T follicular helper cell (primary cell): Measurements from ENCODE around the gene NFYC.
"Not testable (repeated sequence)": the region's sequence is repeated elsewhere in the genome, so short reads cannot be mapped to it uniquely, and the experiment has no call there.

ENCODE experiments used
- DNase-seq: peaks from one replicate; pipeline ENCODE4 v3.0.0-alpha.2; 2020; ENCODE audit warnings: low read depth

Gene NFYC

GRCh38 chr1:40665335-40666171 lies 26.0 kb upstream of the NFYC start, which contains the start of gene RIMS3:
TSS of gene RIMS3 (minus strand) at chr1:40665682. CDS start at chr1:40641925, 23,757 bp downstream.
- peak; percentile 70 for DNase-seq

GRCh38 chr1:40668769-40669525 lies 22.6 kb upstream of the NFYC start:
- peak; percentile 73 for DNase-seq

GRCh38 chr1:40673452-40673851 lies 18.1 kb upstream of the NFYC start:
- no peak for DNase-seq

GRCh38 chr1:40676501-40676900 lies 15.0 kb upstream of the NFYC start:
- no peak for DNase-seq

GRCh38 chr1:40679165-40679953 lies 12.1 kb upstream of the NFYC start:
- DNase-seq: no peak

- DNase-seq: no peak
Observed at GRCh38 chr1:40684669-40685068, 6.8 kb upstream of the NFYC start.

- DNase-seq: no peak
Observed at GRCh38 chr1:40687059-40687458, 4.4 kb upstream of the NFYC start.

- DNase-seq: no peak
Observed at GRCh38 chr1:40687661-40688060, 3.8 kb upstream of the NFYC start.

- DNase-seq: no peak
Observed at GRCh38 chr1:40689737-40690136, 1.8 kb upstream of the NFYC start.

- DNase-seq: no peak
Observed at GRCh38 chr1:40690771-40691537, 550 bp upstream of the NFYC start.

- no peak for DNase-seq
Observed at GRCh38 chr1:40692429-40692895, 958 bp downstream of the NFYC start.

GRCh38 chr1:40693425-40693824 lies 1.9 kb downstream of the NFYC start:
- DNase-seq: no peak

- no peak for DNase-seq
Observed at GRCh38 chr1:40694353-40694874, 2.9 kb downstream of the NFYC start.

- no peak for DNase-seq
Observed at GRCh38 chr1:40696294-40696693, 4.8 kb downstream of the NFYC start.

GRCh38 chr1:40697436-40697835 lies 5.9 kb downstream of the NFYC start:
- no peak for DNase-seq

- no peak for DNase-seq
Observed at GRCh38 chr1:40699787-40700186, 8.3 kb downstream of the NFYC start.

GRCh38 chr1:40701684-40702083 lies 10.2 kb downstream of the NFYC start:
- no peak for DNase-seq

- DNase-seq: not testable (repeated sequence)
Observed at GRCh38 chr1:40702810-40703209, 11.3 kb downstream of the NFYC start.

- no peak for DNase-seq
Observed at GRCh38 chr1:40703316-40703715, 11.8 kb downstream of the NFYC start.

- no peak for DNase-seq
Observed at GRCh38 chr1:40704817-40705733, 13.6 kb downstream of the NFYC start.
